Adipocyte (in vitro differentiated cells): Measurements from ENCODE around the gene DLG1.

ENCODE experiments used
- DNase-seq: peaks from one replicate; pipeline ENCODE4 v3.0.0-alpha.2; 2015; ENCODE audit warnings: low read depth
- H3K27me3 ChIP-seq: replicated peaks from 2 replicates; pipeline ENCODE4 v1.7.0; 2013; ENCODE audit warnings: mild to moderate bottlenecking, low read length, moderate library complexity; ENCODE audit not compliant: control insufficient read depth, insufficient read depth
- H3K36me3 ChIP-seq: 2 replicates; pipeline ENCODE4 v1.7.0; 2013; ENCODE audit warnings: low read length, mild to moderate bottlenecking, moderate library complexity; ENCODE audit not compliant: control insufficient read depth, insufficient read depth, severe bottlenecking
- H3K4me1 ChIP-seq: 2 replicates; pipeline ENCODE4 v1.7.0; 2013; ENCODE audit warnings: mild to moderate bottlenecking, low read length, moderate library complexity; ENCODE audit not compliant: control insufficient read depth, insufficient read depth
- H3K4me3 ChIP-seq: 2 replicates; pipeline ENCODE4 v1.7.0; 2013; ENCODE audit warnings: mild to moderate bottlenecking, low read length, moderate library complexity
- H3K9ac ChIP-seq: 2 replicates; pipeline ENCODE4 v1.7.0; 2013; ENCODE audit warnings: mild to moderate bottlenecking, low read length, moderate library complexity
- H3K9me3 ChIP-seq: 2 replicates; pipeline ENCODE4 v1.7.0; 2013; ENCODE audit warnings: mild to moderate bottlenecking, low read length, moderate library complexity; ENCODE audit not compliant: control insufficient read depth

The DLG1 gene

GRCh38 chr3:197298341-197298944 is at the start of gene DLG1:
Gene DLG1 (minus strand): TSS chr3:197298612. CDS start chr3:197297204, 1,408 bp downstream.
- Histone ChIP-seq H3K36me3 (peaks cover 12% of the 10 kb centered on the region), H3K4me1 (peaks cover 23% of the 10 kb centered on the region), H3K9ac (peak within 1 kb of the TSS; percentile 90), H3K4me3 (peak within 1 kb of the TSS; percentile 91), H3K9me3 (no peaks in the 10 kb centered on the region), H3K27me3 (no peaks in the 10 kb centered on the region)
- peak; percentile 95 for DNase-seq

GRCh38 chr3:197348014-197348413 is 49.6 kb upstream of the DLG1 start:
- no peak overlapping the region for H3K9ac ChIP-seq
- H3K4me3 ChIP-seq: no peak overlapping the region
- H3K9me3 ChIP-seq: no peaks in the 10 kb centered on the region
- DNase-seq: no peak
- H3K4me1 ChIP-seq: peaks cover 8% of the 10 kb centered on the region
- no peaks in the 10 kb centered on the region for H3K36me3 ChIP-seq
- no peaks in the 10 kb centered on the region for H3K27me3 ChIP-seq

- H3K9me3 ChIP-seq: no peaks in the 10 kb centered on the region
- no peaks in the 10 kb centered on the region for H3K27me3 ChIP-seq
- no peaks in the 10 kb centered on the region for H3K36me3 ChIP-seq
- H3K9ac ChIP-seq: no peak overlapping the region
- H3K4me1 ChIP-seq: no peaks in the 10 kb centered on the region
- no peak for DNase-seq
- no peak overlapping the region for H3K4me3 ChIP-seq
Observed at GRCh38 chr3:197345390-197345789, 47.0 kb upstream of the DLG1 start.

- H3K9ac ChIP-seq: no peak overlapping the region
- H3K9me3 ChIP-seq: no peaks in the 10 kb centered on the region
- peaks cover 6% of the 10 kb centered on the region for H3K4me1 ChIP-seq
- no peaks in the 10 kb centered on the region for H3K27me3 ChIP-seq
- DNase-seq: no peak
- no peaks in the 10 kb centered on the region for H3K36me3 ChIP-seq
- H3K4me3 ChIP-seq: no peak overlapping the region
Observed at GRCh38 chr3:197344582-197345318, 46.3 kb upstream of the DLG1 start.

GRCh38 chr3:197343656-197344408 is 45.4 kb upstream of the DLG1 start:
- Histone ChIP-seq H3K4me1 (peaks cover 10% of the 10 kb centered on the region), H3K27me3 (no peaks in the 10 kb centered on the region), H3K9me3 (no peaks in the 10 kb centered on the region), H3K9ac (no peak overlapping the region), H3K36me3 (no peaks in the 10 kb centered on the region), H3K4me3 (no peak overlapping the region)
- DNase-seq: no peak

GRCh38 chr3:197343111-197343510 is 44.7 kb upstream of the DLG1 start:
- Histone ChIP-seq H3K36me3 (no peaks in the 10 kb centered on the region), H3K27me3 (no peaks in the 10 kb centered on the region), H3K9me3 (no peaks in the 10 kb centered on the region), H3K4me3 (no peak overlapping the region), H3K9ac (no peak overlapping the region), H3K4me1 (peaks cover 10% of the 10 kb centered on the region)
- no peak for DNase-seq

GRCh38 chr3:197340521-197340871 is 42.1 kb upstream of the DLG1 start:
- Histone ChIP-seq H3K4me1 (peaks cover 10% of the 10 kb centered on the region), H3K4me3 (no peak overlapping the region), H3K9ac (no peak overlapping the region), H3K9me3 (no peaks in the 10 kb centered on the region), H3K27me3 (no peaks in the 10 kb centered on the region), H3K36me3 (no peaks in the 10 kb centered on the region)
- no peak for DNase-seq

- no peaks in the 10 kb centered on the region for H3K27me3 ChIP-seq
- peak; percentile 67 for DNase-seq
Observed at GRCh38 chr3:197339841-197340520, 41.6 kb upstream of the DLG1 start.

GRCh38 chr3:197338586-197338985 is 40.2 kb upstream of the DLG1 start:
- no peak for DNase-seq
- H3K9ac ChIP-seq: no peak overlapping the region
- peaks cover 10% of the 10 kb centered on the region for H3K4me1 ChIP-seq
- H3K9me3 ChIP-seq: no peaks in the 10 kb centered on the region
- no peak overlapping the region for H3K4me3 ChIP-seq
- no peaks in the 10 kb centered on the region for H3K36me3 ChIP-seq
- H3K27me3 ChIP-seq: peaks cover 6% of the 10 kb centered on the region

More at GRCh38 chr3:197339841-197340520, 41.6 kb upstream of the DLG1 start:
- Histone ChIP-seq H3K9me3 (no peaks in the 10 kb centered on the region), H3K4me3 (no peak overlapping the region), H3K9ac (peak overlapping the region; percentile 27), H3K36me3 (no peaks in the 10 kb centered on the region), H3K4me1 (peaks cover 10% of the 10 kb centered on the region)

GRCh38 chr3:197337656-197338055 is 39.2 kb upstream of the DLG1 start:
- Histone ChIP-seq H3K9me3 (no peaks in the 10 kb centered on the region), H3K4me3 (no peak overlapping the region), H3K36me3 (no peaks in the 10 kb centered on the region), H3K9ac (no peak overlapping the region), H3K27me3 (peaks cover 6% of the 10 kb centered on the region), H3K4me1 (peaks cover 10% of the 10 kb centered on the region)
- no peak for DNase-seq

GRCh38 chr3:197337214-197337613 is 38.8 kb upstream of the DLG1 start:
- Histone ChIP-seq H3K9me3 (no peaks in the 10 kb centered on the region), H3K9ac (no peak overlapping the region), H3K27me3 (peaks cover 6% of the 10 kb centered on the region), H3K36me3 (no peaks in the 10 kb centered on the region), H3K4me1 (peaks cover 10% of the 10 kb centered on the region), H3K4me3 (no peak overlapping the region)
- DNase-seq: no peak
